Stimulated activated CD8-positive, alpha-beta memory T cell treated with anti-CD3 and anti-CD28 coated beads, Interleukin-7, amount 100 ng/mL, for 24 hours (primary cell): ENCODE results near the gene CASP4.
"Not testable (repeated sequence)": the region's sequence is repeated elsewhere in the genome, so short reads cannot be mapped to it uniquely, and the experiment has no call there.

Experiments used
- DNase-seq: peaks from one replicate; pipeline ENCODE4 v3.0.0-alpha.2; 2020; ENCODE audit warnings: low read depth

CASP4 gene

GRCh38 chr11:104968355-104968855 is at the start of gene CASP4:
CASP4 (minus strand) TSS chr11:104968574; CDS start chr11:104968525, 49 bp downstream.
- no peak for DNase-seq

DNA sequence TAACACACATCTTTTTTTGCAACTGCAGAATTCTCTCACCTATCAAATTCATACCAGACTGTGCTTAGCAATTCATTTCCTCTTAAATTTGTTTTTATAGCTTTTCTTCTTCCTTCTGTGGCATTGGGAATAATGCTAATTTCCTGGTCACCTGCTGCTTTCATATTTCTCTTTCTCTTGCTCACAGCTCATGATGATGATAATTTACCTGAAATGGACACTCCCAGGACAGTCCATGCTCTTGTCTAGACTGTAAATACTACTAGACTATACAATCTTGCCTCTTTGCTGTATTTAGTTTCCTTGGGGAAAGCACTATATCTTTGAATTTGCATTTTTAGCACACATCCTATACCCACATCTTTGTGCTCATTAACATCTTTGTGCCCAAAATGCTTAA is 39.1 kb upstream of the CASP4 start:
- no peak for DNase-seq

GRCh38 chr11:105005451-105005845 is 37.1 kb upstream of the CASP4 start:
- no peak for DNase-seq

DNA sequence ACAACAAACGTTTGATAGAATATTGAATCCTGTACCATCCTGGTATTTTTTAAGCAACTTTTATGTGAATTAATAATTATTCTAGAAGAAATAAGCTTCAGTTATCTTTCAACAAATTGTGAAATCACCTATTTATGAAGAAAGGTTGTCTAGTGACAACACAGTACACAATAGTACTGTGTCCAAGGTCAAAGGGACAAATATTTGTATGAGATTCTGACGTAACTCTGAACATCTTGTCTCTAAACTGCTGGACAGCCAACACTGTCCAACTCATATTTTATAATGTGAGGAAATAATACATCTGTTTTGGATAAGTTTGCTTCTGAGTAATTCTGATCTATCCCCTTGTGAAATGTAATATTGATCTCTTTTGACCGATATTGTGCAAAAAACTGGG is 35.6 kb upstream of the CASP4 start:
- no peak for DNase-seq

GRCh38 chr11:105003151-105003550 is 34.8 kb upstream of the CASP4 start:
- no peak for DNase-seq

DNA sequence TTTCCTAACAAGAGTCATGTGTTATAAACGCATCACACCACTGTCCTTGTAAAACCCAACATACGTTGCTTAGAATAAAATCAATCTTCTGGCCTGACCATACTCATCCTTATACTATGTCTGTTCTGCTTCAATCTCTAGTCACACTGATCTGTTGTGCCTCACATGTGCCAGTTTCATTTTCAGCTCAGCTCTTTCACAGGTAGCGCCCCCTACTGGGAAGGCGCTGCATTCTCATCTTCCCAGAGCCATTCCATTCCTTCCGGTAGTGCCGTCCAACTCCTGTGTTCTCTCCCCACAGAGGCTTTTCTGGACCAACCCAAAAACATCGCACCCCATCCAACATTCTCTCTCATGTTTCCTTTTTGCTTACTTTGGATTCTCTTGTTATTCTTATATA is 32.4 kb upstream of the CASP4 start:
- DNase-seq = peak; percentile 17

GRCh38 chr11:105000167-105000566 is 31.8 kb upstream of the CASP4 start:
- DNase-seq = no peak

DNA sequence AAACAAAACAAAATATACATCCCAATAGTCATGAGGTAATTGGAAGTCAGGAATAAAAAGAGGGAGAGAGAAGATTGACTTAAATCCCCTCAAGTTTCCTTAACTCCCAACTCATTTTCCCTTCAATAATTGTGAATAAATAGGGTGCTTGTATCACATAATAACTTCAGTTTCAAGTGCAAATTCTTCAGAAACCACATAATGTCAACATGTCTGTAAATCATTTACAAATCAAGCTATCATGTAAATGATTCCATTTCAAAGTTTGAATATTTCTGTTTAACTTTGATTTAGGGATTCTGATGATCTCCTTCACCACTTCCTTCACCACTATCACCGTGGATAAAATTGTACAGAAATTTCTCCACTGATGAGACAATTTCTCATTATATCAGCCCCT is 31.3 kb upstream of the CASP4 start:
- DNase-seq = no peak

- no peak for DNase-seq
Observed at GRCh38 chr11:104997288-104997687, 28.9 kb upstream of the CASP4 start.

DNA sequence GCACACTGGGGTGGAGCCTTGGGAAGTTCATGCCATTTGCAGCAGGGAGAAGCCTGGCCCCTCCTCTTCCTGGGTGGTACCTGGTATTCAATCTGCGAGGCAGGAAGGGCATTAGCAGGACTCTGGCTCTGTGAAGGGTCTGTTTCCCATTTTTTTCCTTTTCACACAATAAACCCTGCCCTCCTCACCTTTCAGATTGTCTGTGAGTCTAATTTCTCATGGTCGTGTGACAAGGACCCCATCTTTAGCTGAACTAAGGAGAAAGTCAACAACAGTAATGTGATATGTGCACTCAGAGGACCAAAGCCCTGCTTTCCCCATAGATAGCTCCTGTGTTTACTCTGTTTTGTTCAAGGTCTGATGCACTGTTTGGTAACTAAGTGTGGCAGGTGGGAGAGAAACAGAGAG is 26.6 kb upstream of the CASP4 start:
- no peak for DNase-seq

- no peak for DNase-seq
Observed at GRCh38 chr11:104992781-104993180, 24.4 kb upstream of the CASP4 start.

DNA sequence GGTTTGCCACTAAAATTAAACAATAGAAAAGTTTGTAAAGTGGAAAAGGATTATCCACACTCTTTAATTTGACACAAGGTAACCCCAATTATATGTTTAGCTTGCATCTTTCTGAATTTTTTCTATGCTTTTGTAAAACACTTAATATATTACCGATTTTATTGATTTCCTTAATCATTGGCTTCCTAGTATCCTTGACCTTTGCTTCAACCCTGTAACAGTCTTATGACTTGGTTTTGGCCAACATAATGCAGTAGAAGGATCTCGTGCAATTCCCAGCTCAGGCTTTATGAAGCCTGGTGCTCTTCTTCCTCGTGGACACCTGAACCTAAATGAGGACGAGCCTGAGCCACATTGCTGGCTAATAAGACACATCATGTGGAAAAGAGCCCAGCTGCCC is 23.6 kb upstream of the CASP4 start:
- DNase-seq = no peak

GRCh38 chr11:104984808-104985207 is 16.4 kb upstream of the CASP4 start:
- DNase-seq = no peak

DNA sequence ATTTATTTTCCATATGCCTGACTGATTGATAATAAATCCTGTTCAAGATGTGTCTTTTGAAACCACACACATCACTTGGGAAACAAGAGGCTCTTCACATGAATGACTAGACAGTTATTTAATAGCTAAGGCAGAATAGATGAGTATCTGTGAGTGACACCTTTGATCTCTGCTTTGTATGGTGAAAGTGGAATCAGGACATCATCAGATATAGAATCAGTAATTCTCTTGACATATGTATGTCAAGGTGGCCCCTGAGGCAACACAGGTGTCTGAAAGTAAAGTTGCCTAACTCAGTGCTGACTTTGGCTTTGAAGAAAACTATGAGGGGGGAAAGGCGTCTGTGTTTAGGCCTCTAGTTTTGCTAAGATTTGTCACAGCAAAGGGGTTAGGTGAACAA is 11.5 kb upstream of the CASP4 start:
- DNase-seq = no peak

DNA sequence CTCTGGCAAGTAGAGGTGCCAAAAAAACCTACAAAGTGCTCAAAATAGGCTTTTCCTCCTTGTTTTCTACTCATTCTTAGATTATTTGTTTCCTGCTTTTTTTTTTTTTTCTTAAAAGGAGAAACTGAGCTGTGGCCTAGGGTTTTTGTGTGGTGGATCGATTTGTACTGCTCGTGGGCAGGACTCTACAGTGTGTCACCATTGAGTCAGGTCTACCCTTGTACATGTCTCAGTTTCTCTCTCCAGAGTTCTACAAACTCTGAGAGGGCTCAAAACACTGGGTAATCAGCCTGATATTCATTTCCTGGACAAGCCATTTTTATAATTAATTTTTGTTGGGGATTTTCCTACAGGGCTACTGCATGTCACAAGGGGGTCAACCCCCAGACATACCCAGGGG is 5.2 kb upstream of the CASP4 start:
- no peak for DNase-seq

DNA sequence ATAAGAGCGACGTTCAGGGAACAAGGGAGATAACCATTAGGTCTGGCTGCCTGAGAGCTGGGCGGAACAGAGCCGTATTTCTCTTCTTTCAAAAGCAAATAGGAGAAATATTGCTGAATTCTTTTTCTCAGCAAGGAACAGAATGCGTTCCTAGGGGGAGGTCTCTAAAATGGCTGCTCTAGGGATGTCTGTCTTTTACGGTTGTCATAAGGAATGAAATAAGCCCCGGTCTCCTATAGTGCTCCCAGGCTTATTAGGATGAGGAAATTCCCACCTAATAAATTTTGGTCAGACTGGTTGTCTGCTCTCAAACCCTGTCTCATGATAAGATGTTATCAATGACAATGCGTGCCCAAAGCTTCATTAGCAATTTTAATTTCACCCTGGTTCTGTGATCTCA is 4.5 kb upstream of the CASP4 start:
- DNase-seq = not testable (repeated sequence)

DNA sequence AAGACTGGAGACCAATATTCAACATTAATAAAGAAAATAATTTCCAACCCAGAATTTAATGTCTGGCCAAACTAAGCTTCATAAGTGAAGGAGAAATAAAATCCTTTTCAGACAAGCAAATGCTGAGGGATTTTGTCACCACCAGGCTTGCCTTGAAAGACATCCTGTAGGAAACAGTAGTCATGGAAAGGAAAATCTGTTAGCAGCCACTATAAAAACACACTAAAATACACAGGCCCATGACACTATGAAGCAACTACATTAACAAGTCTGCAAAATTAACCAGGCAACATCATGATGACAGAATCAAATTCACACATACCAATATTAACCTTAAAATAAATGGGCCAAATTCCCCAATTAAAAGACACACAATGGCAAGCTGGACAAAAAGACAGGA is 2.4 kb upstream of the CASP4 start:
- DNase-seq = no peak

DNA sequence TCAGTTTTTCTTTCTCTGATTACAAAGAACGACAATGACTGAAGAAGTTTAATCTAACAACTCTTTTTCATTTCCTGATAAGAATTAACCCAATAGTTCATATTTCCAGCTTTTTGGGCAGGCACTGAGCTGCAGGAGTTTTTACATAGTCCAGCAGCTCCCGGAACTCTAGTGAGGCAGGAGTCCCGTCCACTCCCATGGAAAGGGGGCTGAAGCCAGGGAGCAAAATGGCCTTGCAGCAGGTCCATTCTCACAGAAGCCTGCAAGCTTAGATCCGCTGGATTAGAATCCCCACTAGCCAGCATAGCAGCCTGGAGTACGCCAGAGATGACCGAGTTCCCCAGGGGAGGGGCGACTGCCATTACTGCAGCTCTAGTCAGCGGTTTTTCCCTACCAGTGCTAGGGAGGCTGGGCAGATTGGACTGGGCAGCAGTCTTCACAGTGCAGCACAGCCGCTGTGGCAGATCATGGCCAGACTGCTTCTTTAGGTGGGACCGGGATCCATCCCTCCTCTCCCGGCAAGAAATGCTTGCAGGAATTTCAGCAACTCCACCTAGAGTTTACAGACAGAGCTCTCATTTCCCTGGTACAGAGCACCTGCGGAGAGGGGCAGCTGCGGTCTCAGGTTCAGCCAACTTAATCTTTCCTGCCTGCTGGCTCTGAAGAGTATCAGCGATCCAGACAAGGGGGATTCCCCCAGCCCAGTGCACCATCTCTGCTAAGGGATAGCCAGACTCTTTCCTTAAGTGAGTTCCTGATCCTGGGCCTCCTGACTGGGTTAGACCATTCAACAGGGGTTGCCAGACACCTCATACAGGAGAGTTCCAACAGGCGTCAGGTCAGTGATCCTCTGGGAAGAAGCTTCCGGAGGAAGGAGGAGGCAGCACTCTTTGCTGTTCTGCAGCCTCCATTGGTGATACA is 742 bp upstream of the CASP4 start:
- DNase-seq = no peak

GRCh38 chr11:104967534-104968354 is 630 bp downstream of the CASP4 start:
- no peak for DNase-seq

- DNase-seq = no peak
Observed at GRCh38 chr11:104965735-104966134, 2.6 kb downstream of the CASP4 start.

DNA sequence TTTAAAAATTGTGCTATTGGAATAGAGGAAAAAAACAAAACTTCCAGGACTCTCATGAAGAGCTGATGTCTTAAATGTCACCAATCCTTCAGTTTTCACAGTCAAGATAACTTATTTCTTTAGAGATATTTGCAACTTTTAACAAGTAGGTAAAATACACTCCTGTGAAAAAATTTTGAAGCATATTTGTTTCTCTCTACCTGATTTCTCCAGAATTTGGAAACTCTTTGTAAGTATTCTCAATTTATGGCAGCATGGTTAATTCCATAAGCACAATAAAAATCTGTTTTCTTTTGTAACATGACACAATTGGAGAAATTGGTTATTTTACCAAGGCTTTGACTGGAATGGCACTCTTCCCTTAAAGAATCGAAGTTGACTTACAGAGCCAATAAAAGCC is 4.1 kb downstream of the CASP4 start:
- no peak for DNase-seq

DNA sequence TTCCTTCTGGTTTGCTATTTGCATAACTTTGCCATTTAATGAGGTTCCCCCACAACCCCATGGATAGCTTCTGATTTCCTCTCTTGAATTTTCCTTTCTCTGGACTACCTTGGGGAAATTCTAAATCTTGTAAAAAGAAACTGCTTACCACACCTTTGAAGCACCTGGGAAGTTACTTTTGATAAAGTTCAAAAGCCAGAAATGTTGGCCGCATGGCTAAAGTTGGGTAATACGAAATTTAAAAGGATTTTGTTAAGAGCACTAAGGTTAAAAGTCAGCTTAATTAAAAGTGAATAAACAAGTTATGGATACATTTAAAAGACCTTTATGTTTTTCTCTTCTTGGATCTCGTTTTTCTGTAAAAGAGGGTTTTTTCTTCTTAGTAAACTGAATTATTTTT is 5.5 kb downstream of the CASP4 start:
- no peak for DNase-seq

DNA sequence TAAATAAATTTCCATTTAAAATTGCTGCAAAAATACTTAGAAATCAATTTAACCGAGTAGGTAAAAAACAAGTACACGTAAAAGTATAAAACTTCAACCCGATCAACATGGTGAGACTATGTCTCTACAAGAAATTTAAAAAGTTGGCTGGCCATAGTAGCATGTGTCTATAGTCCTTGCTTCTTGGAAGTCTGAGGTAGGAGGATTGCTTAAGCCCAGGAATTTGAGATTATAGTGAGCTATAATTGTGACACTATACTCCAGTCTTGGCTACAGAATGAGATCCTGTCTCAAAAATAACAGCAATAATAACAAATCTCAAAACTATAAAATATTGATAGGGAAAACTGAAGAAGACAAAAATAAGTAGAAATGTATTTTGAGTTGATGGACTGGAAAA is 11.1 kb downstream of the CASP4 start:
- no peak for DNase-seq
